ENCODE measurements around the gene ZC3H12D.

Gene ZC3H12D

DNA sequence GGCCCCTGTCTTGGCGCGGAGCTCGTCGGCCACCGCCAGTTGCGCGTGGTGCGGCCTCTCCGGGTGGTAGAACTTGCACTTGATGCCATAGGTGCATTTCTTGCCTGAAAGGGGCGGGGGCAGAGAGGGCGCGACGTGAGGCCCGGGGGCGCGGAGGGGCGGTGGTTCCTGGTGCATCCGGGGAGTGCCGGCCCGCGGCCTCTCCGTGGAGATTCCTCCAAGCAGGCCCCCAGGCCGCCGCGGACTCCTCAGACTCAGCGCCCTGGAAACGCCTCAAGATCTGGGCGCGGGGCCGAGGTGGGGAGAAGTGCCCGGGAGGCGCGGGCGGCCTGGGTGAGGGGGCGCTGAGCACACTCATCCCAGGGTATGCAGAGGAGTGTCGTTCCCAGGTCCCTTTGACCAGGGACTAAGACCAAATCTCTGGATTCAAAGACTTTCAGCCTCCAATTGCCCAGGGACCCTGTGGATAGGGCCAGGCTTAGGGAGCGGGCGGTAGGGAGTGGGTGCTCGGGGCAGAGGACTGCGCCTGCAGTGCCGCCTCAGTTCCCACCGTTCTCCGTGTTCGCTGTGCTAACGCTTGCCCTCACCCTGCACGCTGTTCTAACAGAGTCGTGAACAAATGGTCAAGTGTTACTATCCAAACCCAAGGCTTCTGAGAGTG is 33.3 kb downstream of the ZC3H12D start (continued):
- TF ChIP-seq ARNTL (CRISPR knock-in tag; IDR thresholded peaks at IDR 0.05; ENCODE audit: borderline replicate concordance, low read depth): no peak
- TF ChIP-seq ZNF565 (CRISPR knock-in tag; conservative IDR thresholded peaks at IDR 0.05; ENCODE audit: low read depth): no peak
- TF ChIP-seq ZFP3 (CRISPR knock-in tag; IDR thresholded peaks at IDR 0.05): no peak
- TF ChIP-seq ZC3H10 (CRISPR knock-in tag; IDR thresholded peaks at IDR 0.05): no peak
- no peak for TF ChIP-seq PPARA (CRISPR knock-in tag; IDR thresholded peaks at IDR 0.05; ENCODE audit: borderline replicate concordance)
- no peak for TF ChIP-seq POU6F1 (CRISPR knock-in tag; IDR thresholded peaks at IDR 0.05; ENCODE audit: borderline replicate concordance, low read depth)
- no peak for TF ChIP-seq GLIS3 (CRISPR knock-in tag; IDR thresholded peaks at IDR 0.05)
- TF ChIP-seq BACH2 (CRISPR knock-in tag; IDR thresholded peaks at IDR 0.05; ENCODE audit: borderline replicate concordance): no peak
- no peak for TF ChIP-seq ISL1 (CRISPR knock-in tag; IDR thresholded peaks at IDR 0.05)
- TF ChIP-seq ESRRG (CRISPR knock-in tag; IDR thresholded peaks at IDR 0.05): no peak

- no peak for ATAC-seq
Observed at GRCh38 chr6:149450679-149451375, 34.0 kb downstream of the ZC3H12D start.

DNA sequence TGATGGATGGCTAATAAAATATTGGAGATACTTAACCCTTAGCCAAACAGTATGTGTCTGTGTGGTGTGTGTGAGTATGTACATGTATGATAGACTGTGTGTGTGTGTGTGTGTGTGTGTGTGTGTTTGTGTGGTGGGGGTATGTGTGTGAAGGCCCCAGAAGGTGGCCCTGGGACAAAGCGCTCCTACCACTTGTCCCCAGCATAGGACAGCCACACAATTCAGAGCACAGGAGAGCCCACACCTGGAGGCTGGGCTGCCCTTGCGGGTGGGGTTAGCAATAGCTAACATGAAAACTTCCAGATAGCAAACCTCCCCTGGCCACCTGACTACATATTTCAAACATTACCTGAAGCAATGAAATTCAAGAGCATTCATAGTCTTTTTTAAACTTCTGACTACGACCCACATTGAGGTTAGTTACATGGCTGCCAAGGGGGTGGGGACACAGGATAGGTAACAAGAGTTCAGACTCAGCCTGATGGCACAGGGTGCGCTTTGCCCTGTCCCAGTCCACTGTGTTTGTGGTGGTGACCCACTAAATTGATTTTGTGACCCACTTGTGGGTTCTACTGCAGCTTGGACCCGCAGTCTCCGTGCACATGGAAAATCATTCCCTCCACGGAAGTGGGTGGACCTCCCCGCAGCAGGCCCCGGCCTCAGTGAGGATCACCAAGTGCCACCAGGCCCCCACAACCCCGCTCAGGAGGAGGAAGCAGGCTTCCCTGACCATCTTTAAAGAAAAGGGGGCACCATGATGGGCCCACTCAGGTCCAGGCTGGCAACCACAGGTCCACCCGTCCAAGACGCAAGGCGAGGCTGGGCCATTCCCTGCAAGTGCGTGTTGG is 34.8 kb downstream of the ZC3H12D start:
- ATAC-seq: no peak
- TF ChIP-seq OSR1 (CRISPR knock-in tag; IDR thresholded peaks at IDR 0.05) (no peak), RARB (CRISPR knock-in tag; IDR thresholded peaks at IDR 0.05) (no peak), TOX (CRISPR knock-in tag; IDR thresholded peaks at IDR 0.05; ENCODE audit: borderline replicate concordance) (no peak), POU6F1 (CRISPR knock-in tag; IDR thresholded peaks at IDR 0.05; ENCODE audit: borderline replicate concordance, low read depth) (no peak), ZC3H10 (CRISPR knock-in tag; IDR thresholded peaks at IDR 0.05) (no peak), BACH2 (CRISPR knock-in tag; IDR thresholded peaks at IDR 0.05; ENCODE audit: borderline replicate concordance) (no peak), ZFP3 (CRISPR knock-in tag; IDR thresholded peaks at IDR 0.05) (no peak)
- TF ChIP-seq, protein P1, sequence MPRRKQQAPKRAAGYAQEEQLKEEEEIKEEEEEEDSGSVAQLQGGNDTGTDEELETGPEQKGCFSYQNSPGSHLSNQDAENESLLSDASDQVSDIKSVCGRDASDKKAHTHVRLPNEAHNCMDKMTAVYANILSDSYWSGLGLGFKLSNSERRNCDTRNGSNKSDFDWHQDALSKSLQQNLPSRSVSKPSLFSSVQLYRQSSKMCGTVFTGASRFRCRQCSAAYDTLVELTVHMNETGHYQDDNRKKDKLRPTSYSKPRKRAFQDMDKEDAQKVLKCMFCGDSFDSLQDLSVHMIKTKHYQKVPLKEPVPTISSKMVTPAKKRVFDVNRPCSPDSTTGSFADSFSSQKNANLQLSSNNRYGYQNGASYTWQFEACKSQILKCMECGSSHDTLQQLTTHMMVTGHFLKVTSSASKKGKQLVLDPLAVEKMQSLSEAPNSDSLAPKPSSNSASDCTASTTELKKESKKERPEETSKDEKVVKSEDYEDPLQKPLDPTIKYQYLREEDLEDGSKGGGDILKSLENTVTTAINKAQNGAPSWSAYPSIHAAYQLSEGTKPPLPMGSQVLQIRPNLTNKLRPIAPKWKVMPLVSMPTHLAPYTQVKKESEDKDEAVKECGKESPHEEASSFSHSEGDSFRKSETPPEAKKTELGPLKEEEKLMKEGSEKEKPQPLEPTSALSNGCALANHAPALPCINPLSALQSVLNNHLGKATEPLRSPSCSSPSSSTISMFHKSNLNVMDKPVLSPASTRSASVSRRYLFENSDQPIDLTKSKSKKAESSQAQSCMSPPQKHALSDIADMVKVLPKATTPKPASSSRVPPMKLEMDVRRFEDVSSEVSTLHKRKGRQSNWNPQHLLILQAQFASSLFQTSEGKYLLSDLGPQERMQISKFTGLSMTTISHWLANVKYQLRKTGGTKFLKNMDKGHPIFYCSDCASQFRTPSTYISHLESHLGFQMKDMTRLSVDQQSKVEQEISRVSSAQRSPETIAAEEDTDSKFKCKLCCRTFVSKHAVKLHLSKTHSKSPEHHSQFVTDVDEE (CRISPR knock-in tag; IDR thresholded peaks at IDR 0.05): no peak

More at GRCh38 chr6:149450679-149451375, 34.0 kb downstream of the ZC3H12D start:
- no peak for TF ChIP-seq POU6F1 (CRISPR knock-in tag; IDR thresholded peaks at IDR 0.05; ENCODE audit: borderline replicate concordance, low read depth)
- no peak for TF ChIP-seq CSDC2 (CRISPR knock-in tag; IDR thresholded peaks at IDR 0.05)
- no peak for TF ChIP-seq TCF4 (CRISPR knock-in tag; IDR thresholded peaks at IDR 0.05; ENCODE audit: borderline replicate concordance)
- TF ChIP-seq ZFP3 (CRISPR knock-in tag; IDR thresholded peaks at IDR 0.05): no peak

DNA sequence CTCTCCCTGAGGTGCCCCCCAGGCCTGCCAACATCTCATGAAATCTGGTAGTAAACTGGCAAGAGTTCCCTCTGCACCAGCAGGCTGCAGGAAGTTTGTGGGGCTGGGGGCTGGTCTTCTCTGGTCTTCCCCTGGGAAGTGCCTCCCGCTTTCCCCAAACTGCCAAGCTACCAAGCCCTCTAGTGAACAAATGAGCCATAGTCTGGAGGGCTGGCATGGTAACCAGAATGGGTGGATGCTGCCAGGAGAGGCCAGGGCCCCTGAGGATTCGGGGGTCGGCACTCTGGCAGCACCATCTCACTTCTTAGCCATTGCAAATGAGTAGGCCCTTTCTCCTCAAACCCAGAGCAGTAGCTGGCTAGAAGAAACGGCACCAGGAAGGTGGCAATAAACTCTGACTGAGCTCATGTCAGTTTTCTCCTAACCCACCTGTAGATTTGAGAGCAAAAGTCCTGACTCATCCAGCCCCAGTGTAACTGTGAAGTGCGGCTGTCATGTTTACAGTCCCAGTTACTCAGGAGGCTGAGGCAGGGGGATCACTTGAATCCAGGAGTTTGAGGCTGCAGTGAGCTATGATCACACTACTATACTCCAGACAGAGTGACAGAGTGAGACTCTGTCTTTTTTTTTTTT is 35.9 kb downstream of the ZC3H12D start:
- no peak for ATAC-seq
- TF ChIP-seq ZNF565 (CRISPR knock-in tag; conservative IDR thresholded peaks at IDR 0.05; ENCODE audit: low read depth) (no peak), ESRRG (CRISPR knock-in tag; IDR thresholded peaks at IDR 0.05) (no peak), OSR1 (CRISPR knock-in tag; IDR thresholded peaks at IDR 0.05) (no peak), ZC3H10 (CRISPR knock-in tag; IDR thresholded peaks at IDR 0.05) (no peak), TCF4 (CRISPR knock-in tag; IDR thresholded peaks at IDR 0.05; ENCODE audit: borderline replicate concordance) (no peak), POU6F1 (CRISPR knock-in tag; IDR thresholded peaks at IDR 0.05; ENCODE audit: borderline replicate concordance, low read depth) (no peak)
- TF ChIP-seq, protein P2, sequence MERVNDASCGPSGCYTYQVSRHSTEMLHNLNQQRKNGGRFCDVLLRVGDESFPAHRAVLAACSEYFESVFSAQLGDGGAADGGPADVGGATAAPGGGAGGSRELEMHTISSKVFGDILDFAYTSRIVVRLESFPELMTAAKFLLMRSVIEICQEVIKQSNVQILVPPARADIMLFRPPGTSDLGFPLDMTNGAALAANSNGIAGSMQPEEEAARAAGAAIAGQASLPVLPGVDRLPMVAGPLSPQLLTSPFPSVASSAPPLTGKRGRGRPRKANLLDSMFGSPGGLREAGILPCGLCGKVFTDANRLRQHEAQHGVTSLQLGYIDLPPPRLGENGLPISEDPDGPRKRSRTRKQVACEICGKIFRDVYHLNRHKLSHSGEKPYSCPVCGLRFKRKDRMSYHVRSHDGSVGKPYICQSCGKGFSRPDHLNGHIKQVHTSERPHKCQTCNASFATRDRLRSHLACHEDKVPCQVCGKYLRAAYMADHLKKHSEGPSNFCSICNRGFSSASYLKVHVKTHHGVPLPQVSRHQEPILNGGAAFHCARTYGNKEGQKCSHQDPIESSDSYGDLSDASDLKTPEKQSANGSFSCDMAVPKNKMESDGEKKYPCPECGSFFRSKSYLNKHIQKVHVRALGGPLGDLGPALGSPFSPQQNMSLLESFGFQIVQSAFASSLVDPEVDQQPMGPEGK (CRISPR knock-in tag; IDR thresholded peaks at IDR 0.05; ENCODE audit: borderline replicate concordance): no peak

All from SK-N-SH treated with all-trans-retinoic acid at 6 μM for 48 hours (cell line).